ENCODE measurements around the gene CERS6.

CERS6 gene

GRCh38 chr2:168810235-168810634, 354.2 kb downstream of the CERS6 start:
- TF ChIP-seq CTCF (conservative IDR thresholded peaks at IDR 0.05; ENCODE audit: low read depth, low read length), result no peak
- H3K4me3 ChIP-seq (ENCODE audit: low read length), result no peak overlapping the region
- DNase-seq (ENCODE audit: low read depth), result no peak

- TF ChIP-seq CTCF (conservative IDR thresholded peaks at IDR 0.05; ENCODE audit: low read depth, low read length), result no peak
- no peak overlapping the region for H3K4me3 ChIP-seq (ENCODE audit: low read length)
- no peak for DNase-seq (ENCODE audit: low read depth)
These were observed 355.6 kb downstream of the CERS6 start for GRCh38 chr2:168811696-168812095.

GRCh38 chr2:168814046-168814445, 358.0 kb downstream of the CERS6 start:
- DNase-seq (ENCODE audit: low read depth), result no peak
- TF ChIP-seq CTCF (conservative IDR thresholded peaks at IDR 0.05; ENCODE audit: low read depth, low read length), result no peak
- no peak overlapping the region for H3K4me3 ChIP-seq (ENCODE audit: low read length)

GRCh38 chr2:168814939-168815907, 359.2 kb downstream of the CERS6 start:
- no peak overlapping the region for H3K4me3 ChIP-seq (ENCODE audit: low read length)
- TF ChIP-seq CTCF (conservative IDR thresholded peaks at IDR 0.05; ENCODE audit: low read depth, low read length), result no peak
- peak; percentile 51 for DNase-seq (ENCODE audit: low read depth)

GRCh38 chr2:168816369-168816768, 360.3 kb downstream of the CERS6 start:
- peak; percentile 56 for DNase-seq (ENCODE audit: low read depth)
- TF ChIP-seq CTCF (conservative IDR thresholded peaks at IDR 0.05; ENCODE audit: low read depth, low read length), result no peak
- no peak overlapping the region for H3K4me3 ChIP-seq (ENCODE audit: low read length)

- H3K4me3 ChIP-seq (ENCODE audit: low read length), result no peak overlapping the region
These were observed 363.1 kb downstream of the CERS6 start for GRCh38 chr2:168819050-168819715.

More at GRCh38 chr2:168819050-168819715, 363.1 kb downstream of the CERS6 start:
- DNase-seq (ENCODE audit: low read depth), result no peak
- TF ChIP-seq CTCF (conservative IDR thresholded peaks at IDR 0.05; ENCODE audit: low read depth, low read length), result no peak
